Measurements from ENCODE around the gene LYPD6B. TPM values are rescaled to one million over a fixed set of nuclear protein-coding genes. Genes with fewer than 3 reads are reported as not detected.
A peak's percentile ranks its signal among the peaks of the same experiment; 100 is the strongest.

Gene LYPD6B
- total and polyA plus RNA-seq, 7 experiments from 2014 or later: 0.37 to 1.7 TPM; not detected in 5

DNA sequence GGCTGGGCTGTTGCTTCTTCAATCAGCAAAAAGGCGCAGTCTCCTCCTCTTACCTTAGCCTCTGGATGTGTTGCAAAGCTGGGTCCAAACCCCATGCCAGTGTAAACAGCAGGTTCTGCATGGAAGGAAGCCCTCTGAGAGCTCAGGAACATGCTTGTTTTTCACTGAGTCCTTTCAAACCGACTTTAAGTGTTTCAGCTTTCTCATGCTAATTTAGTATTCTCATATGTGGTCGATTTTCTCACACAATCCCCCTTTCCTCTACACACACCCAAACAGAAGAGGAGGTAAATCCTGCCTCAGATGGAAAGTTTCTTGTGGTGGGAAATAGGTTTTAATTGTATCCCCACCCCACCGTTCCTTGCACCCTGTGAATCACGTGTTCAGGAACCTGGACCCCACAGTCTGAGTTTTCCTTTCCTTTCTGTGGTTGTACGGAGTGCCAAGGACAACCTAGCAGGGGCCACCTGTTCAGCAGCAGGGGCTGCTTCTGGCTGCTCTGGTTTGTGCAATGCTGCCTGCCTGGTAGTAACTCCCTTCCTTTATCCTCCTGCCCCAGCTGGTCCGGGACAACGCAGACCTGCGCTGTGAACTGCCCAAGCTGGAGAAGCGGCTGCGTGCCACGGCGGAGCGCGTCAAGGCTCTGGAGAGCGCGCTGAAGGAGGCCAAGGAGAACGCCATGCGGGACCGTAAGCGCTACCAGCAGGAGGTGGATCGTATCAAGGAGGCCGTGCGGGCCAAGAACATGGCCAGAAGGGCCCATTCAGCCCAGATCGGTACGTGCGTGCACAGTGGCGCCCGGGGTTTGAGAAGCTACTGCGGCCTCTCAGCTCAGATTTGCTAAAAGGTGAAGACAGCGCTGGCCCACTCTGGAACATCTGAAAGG is 28.7 kb upstream of the LYPD6B start:
- Mint-ChIP-seq H3K27me3 (no peaks in the 10 kb centered on the region), H3K4me3 (no peak overlapping the region), H3K27ac (no peak overlapping the region), H3K9me3 (no peaks in the 10 kb centered on the region), H3K36me3 (peaks cover 0 to 16% (median 6%) of the 10 kb centered on the region in 5 donors), H3K4me1 (no peaks in the 10 kb centered on the region)
- H3K27me3 ChIP-seq (ENCODE audit: control insufficient read depth in 2 of 2, insufficient read depth in 2 of 2, low read length in 2 of 2): no peaks in the 10 kb centered on the region
- ATAC-seq: no peak
- no peak overlapping the region for H3K4me3 ChIP-seq (ENCODE audit: low read length)
- H3K36me3 ChIP-seq (ENCODE audit: control insufficient read depth in 2 of 3, insufficient read depth in 3 of 3, low read length in 3 of 3): no peaks in the 10 kb centered on the region
- CTCF ChIA-PET: no interaction called here
- H3K27ac ChIP-seq (ENCODE audit: low read depth, low read length): no peak overlapping the region
- POLR2A ChIA-PET: no interaction called here
- H3K9me3 ChIP-seq (ENCODE audit: control insufficient read depth in 2 of 3, low read length in 3 of 3): no peaks in the 10 kb centered on the region
- H3K4me1 ChIP-seq (ENCODE audit: control insufficient read depth in 2 of 2, insufficient read depth in 2 of 2, low read length in 2 of 2): no peaks in the 10 kb centered on the region
- DNase-seq: no peak
- intact Hi-C loops (cut with micrococcal nuclease): no loop called here

DNA sequence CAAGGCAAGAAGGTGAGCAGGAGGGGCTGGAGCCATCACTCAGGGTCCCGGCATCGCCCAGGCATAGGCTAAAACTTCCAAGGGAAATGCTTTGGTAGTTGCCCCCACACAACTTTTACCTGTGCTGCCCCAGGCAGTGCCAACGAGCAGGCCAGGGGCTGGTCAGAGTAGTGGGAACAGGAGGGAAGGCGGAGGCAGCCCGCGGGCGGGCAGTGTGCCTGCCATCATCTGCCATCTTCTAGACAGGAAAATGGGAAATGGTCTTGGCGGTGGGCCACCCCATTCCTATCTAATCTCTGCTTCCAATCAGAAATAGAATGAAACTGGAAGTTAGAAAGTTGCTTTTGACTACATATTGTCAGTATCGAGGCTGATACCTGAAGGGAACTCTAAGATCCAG is 26.0 kb upstream of the LYPD6B start:
- intact Hi-C loops (cut with micrococcal nuclease): no loop called here
- no peak overlapping the region for H3K27ac Mint-ChIP-seq

GRCh38 chr2:149015501-149015900 is 23.0 kb upstream of the LYPD6B start:
- Histone ChIP-seq H3K27me3 (ENCODE audit: control insufficient read depth in 2 of 2, insufficient read depth in 2 of 2, low read length in 2 of 2) (no peaks in the 10 kb centered on the region), H3K4me1 (ENCODE audit: control insufficient read depth in 2 of 2, insufficient read depth in 2 of 2, low read length in 2 of 2) (no peaks in the 10 kb centered on the region), H3K36me3 (ENCODE audit: control insufficient read depth in 2 of 3, insufficient read depth in 3 of 3, low read length in 3 of 3) (no peaks in the 10 kb centered on the region), H3K9me3 (ENCODE audit: control insufficient read depth in 2 of 3, low read length in 3 of 3) (no peaks in the 10 kb centered on the region), H3K4me3 (ENCODE audit: low read length) (no peak overlapping the region), H3K27ac (ENCODE audit: low read depth, low read length) (no peak overlapping the region)
- intact Hi-C loops (cut with micrococcal nuclease): loop anchor here in 1 of 2 donors (5.0 kb wide), 1 partner anchor 297 kb away; no protein-coding TSS in a partner anchor
- H3K27me3 Mint-ChIP-seq: no peaks in the 10 kb centered on the region
- no peak overlapping the region for H3K4me3 Mint-ChIP-seq
- peaks cover 0 to 11% (median 3%) of the 10 kb centered on the region in 5 donors for H3K36me3 Mint-ChIP-seq
- ChIA-PET CTCF (no interaction called here), POLR2A (interaction anchor here (0.6 kb wide), 2 partner anchors 9 to 370 kb away, joined by 3 to 4 read pairs; no protein-coding TSS in a partner anchor)
- H3K27ac Mint-ChIP-seq: no peak overlapping the region
- ATAC-seq (no peak), DNase-seq (no peak)
- peaks cover 0 to 10% (median 5%) of the 10 kb centered on the region in 7 donors for H3K4me1 Mint-ChIP-seq
- no peaks in the 10 kb centered on the region for H3K9me3 Mint-ChIP-seq

More for the DNA sequence above, 26.0 kb upstream of the LYPD6B start:
- Mint-ChIP-seq H3K27me3 (no peaks in the 10 kb centered on the region), H3K9me3 (no peaks in the 10 kb centered on the region), H3K4me3 (no peak overlapping the region), H3K36me3 (peaks cover 0 to 11% (median 6%) of the 10 kb centered on the region in 5 donors), H3K4me1 (peaks cover 0 to 8% (median 5%) of the 10 kb centered on the region in 7 donors)
- no peaks in the 10 kb centered on the region for H3K4me1 ChIP-seq (ENCODE audit: control insufficient read depth in 2 of 2, insufficient read depth in 2 of 2, low read length in 2 of 2)
- H3K27me3 ChIP-seq (ENCODE audit: control insufficient read depth in 2 of 2, insufficient read depth in 2 of 2, low read length in 2 of 2): no peaks in the 10 kb centered on the region
- H3K27ac ChIP-seq (ENCODE audit: low read depth, low read length): no peak overlapping the region
- DNase-seq: no peak
- ChIA-PET POLR2A (no interaction called here), CTCF (no interaction called here)
- H3K36me3 ChIP-seq (ENCODE audit: control insufficient read depth in 2 of 3, insufficient read depth in 3 of 3, low read length in 3 of 3): no peaks in the 10 kb centered on the region
- no peak overlapping the region for H3K4me3 ChIP-seq (ENCODE audit: low read length)
- H3K9me3 ChIP-seq (ENCODE audit: control insufficient read depth in 2 of 3, low read length in 3 of 3): no peaks in the 10 kb centered on the region
- no peak for ATAC-seq

DNA sequence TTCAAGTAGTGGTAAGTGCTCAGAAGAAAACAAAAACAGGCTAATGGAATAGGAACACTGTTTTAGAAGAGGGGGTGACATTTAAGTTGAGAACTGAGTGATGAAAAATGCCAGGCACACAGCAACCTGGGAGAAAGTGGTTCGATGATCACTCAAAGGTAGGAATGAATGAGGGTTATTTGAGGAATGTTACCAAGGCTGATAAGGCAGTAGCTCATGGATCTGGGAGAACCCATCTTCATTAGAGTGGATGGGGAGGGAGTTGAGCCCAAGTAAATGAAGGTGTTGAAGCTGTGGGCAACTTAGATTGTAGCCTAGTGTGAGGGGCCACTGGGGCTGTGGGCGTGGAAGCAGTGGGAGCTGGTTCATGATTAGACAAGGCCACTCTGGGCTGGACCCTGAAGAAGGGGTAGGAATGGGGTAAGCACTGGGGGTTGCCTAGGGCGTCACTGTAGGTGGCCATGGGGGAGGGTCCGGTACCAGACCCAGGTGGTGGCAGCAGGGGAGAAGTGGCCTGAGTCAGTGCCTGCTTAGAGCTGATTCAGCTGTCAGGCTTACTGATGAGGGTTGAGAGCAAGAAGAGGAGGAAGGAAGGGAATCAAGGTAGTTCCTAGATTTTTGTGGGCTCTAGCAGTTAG is 22.5 kb upstream of the LYPD6B start:
- H3K9me3 ChIP-seq (ENCODE audit: control insufficient read depth in 2 of 3, low read length in 3 of 3): no peaks in the 10 kb centered on the region
- H3K27me3 Mint-ChIP-seq: no peaks in the 10 kb centered on the region
- H3K4me3 ChIP-seq (ENCODE audit: low read length): no peak overlapping the region
- CTCF ChIA-PET: interaction anchor here (1.3 to 1.6 kb wide), 4 partner anchors 30 to 553 kb away, joined by 3 to 7 read pairs (median 6); no protein-coding TSS in a partner anchor
- H3K27ac Mint-ChIP-seq: peak overlapping the region in 1 of 9 donors; percentile 33
- peaks cover 0 to 10% (median 5%) of the 10 kb centered on the region in 7 donors for H3K4me1 Mint-ChIP-seq
- peaks cover 0 to 11% (median 3%) of the 10 kb centered on the region in 5 donors for H3K36me3 Mint-ChIP-seq
- ATAC-seq (no peak), DNase-seq (no peak)
- no peaks in the 10 kb centered on the region for H3K9me3 Mint-ChIP-seq
- H3K27me3 ChIP-seq (ENCODE audit: control insufficient read depth in 2 of 2, insufficient read depth in 2 of 2, low read length in 2 of 2): no peaks in the 10 kb centered on the region
- H3K4me1 ChIP-seq (ENCODE audit: control insufficient read depth in 2 of 2, insufficient read depth in 2 of 2, low read length in 2 of 2): no peaks in the 10 kb centered on the region
- intact Hi-C loops (cut with micrococcal nuclease): loop anchor here (2.0 to 5.0 kb wide), 2 partner anchors 296 to 297 kb away; no protein-coding TSS in a partner anchor
- POLR2A ChIA-PET: interaction anchor here (0.6 kb wide), 1 partner anchor 8 kb away, joined by 4 read pairs; no protein-coding TSS in a partner anchor
- no peaks in the 10 kb centered on the region for H3K36me3 ChIP-seq (ENCODE audit: control insufficient read depth in 2 of 3, insufficient read depth in 3 of 3, low read length in 3 of 3)
- H3K4me3 Mint-ChIP-seq: no peak overlapping the region
- no peak overlapping the region for H3K27ac ChIP-seq (ENCODE audit: low read depth, low read length)

- Mint-ChIP-seq H3K27ac (no peak overlapping the region), H3K9me3 (no peaks in the 10 kb centered on the region), H3K36me3 (no peaks in the 10 kb centered on the region), H3K27me3 (no peaks in the 10 kb centered on the region), H3K4me3 (no peak overlapping the region), H3K4me1 (peaks cover 0 to 10% (median 5%) of the 10 kb centered on the region in 7 donors)
- DNase-seq: peak; percentile 24 to 71 (median 60)
- intact Hi-C loops (cut with micrococcal nuclease): loop anchor here (1.0 to 5.0 kb wide), 3 partner anchors 295 to 544 kb away; no protein-coding TSS in a partner anchor
- Histone ChIP-seq H3K4me3 (ENCODE audit: low read length) (no peak overlapping the region), H3K4me1 (ENCODE audit: control insufficient read depth in 2 of 2, insufficient read depth in 2 of 2, low read length in 2 of 2) (no peaks in the 10 kb centered on the region), H3K27ac (ENCODE audit: low read depth, low read length) (no peak overlapping the region), H3K36me3 (ENCODE audit: control insufficient read depth in 2 of 3, insufficient read depth in 3 of 3, low read length in 3 of 3) (no peaks in the 10 kb centered on the region), H3K27me3 (ENCODE audit: control insufficient read depth in 2 of 2, insufficient read depth in 2 of 2, low read length in 2 of 2) (no peaks in the 10 kb centered on the region), H3K9me3 (ENCODE audit: control insufficient read depth in 2 of 3, low read length in 3 of 3) (no peaks in the 10 kb centered on the region)
- peak; percentile 82 for ATAC-seq
- ChIA-PET CTCF (interaction anchor here (0.8 to 2.2 kb wide), 10 partner anchors 9 to 551 kb away, joined by 3 to 10 read pairs (median 4); no protein-coding TSS in a partner anchor), POLR2A (no interaction called here)
These were observed 21.1 kb upstream of the LYPD6B start for GRCh38 chr2:149017116-149017985.

DNA sequence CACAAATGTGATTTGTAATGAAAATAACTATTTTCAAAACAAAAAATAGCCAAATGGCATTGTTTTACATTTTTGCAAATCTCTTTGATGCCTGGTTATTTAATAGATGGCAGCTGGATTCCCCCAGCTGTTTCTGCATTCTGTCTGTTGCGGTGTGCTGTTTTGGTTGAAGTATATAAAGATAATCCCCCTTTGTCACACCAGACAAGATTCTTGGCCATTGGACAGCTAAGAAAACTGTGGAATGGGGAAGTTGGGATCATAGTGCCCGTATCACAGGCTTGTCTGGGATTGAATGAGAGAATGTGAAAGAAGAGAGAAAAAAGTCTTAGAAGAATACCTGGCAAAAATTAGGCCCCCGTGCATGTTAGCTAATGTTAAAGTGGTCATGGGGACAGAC is 19.5 kb upstream of the LYPD6B start:
- Histone ChIP-seq H3K4me3 (ENCODE audit: low read length) (no peak overlapping the region), H3K36me3 (ENCODE audit: control insufficient read depth in 2 of 3, insufficient read depth in 3 of 3, low read length in 3 of 3) (no peaks in the 10 kb centered on the region), H3K9me3 (ENCODE audit: control insufficient read depth in 2 of 3, low read length in 3 of 3) (no peaks in the 10 kb centered on the region), H3K27me3 (ENCODE audit: control insufficient read depth in 2 of 2, insufficient read depth in 2 of 2, low read length in 2 of 2) (no peaks in the 10 kb centered on the region), H3K4me1 (ENCODE audit: control insufficient read depth in 2 of 2, insufficient read depth in 2 of 2, low read length in 2 of 2) (no peaks in the 10 kb centered on the region), H3K27ac (ENCODE audit: low read depth, low read length) (no peak overlapping the region)
- intact Hi-C loops (cut with micrococcal nuclease): loop anchor here in 1 of 2 donors (5.0 kb wide), 1 partner anchor 293 kb away; no protein-coding TSS in a partner anchor
- Mint-ChIP-seq H3K4me1 (peaks cover 0 to 10% (median 5%) of the 10 kb centered on the region in 7 donors), H3K36me3 (peaks cover 0 to 4% (median 0%) of the 10 kb centered on the region in 5 donors), H3K27ac (no peak overlapping the region), H3K4me3 (no peak overlapping the region), H3K27me3 (no peaks in the 10 kb centered on the region), H3K9me3 (no peaks in the 10 kb centered on the region)
- POLR2A ChIA-PET: no interaction called here
- ATAC-seq: no peak
- DNase-seq: no peak
- CTCF ChIA-PET: interaction anchor here (0.6 to 2.2 kb wide), 3 partner anchors 15 to 1031 kb away, joined by 4 to 11 read pairs (median 4); no protein-coding TSS in a partner anchor
